HG03432 (cell line): ENCODE results near the gene MKNK1.

Source experiments
- ATAC-seq: cut with Tn5 transposase; IDR thresholded peaks from one replicate; pipeline ENCODE4 v1.9.1; 2021; ENCODE audit warnings: mild to moderate bottlenecking, moderate library complexity; ENCODE audit not compliant: unreplicated experiment

Gene MKNK1

GRCh38 chr1:46599059-46599970 is 4.8 kb downstream of the MKNK1 start:
- ATAC-seq = no peak

- ATAC-seq = no peak
Measured at GRCh38 chr1:46596846-46597245, 7.2 kb downstream of the MKNK1 start.

DNA sequence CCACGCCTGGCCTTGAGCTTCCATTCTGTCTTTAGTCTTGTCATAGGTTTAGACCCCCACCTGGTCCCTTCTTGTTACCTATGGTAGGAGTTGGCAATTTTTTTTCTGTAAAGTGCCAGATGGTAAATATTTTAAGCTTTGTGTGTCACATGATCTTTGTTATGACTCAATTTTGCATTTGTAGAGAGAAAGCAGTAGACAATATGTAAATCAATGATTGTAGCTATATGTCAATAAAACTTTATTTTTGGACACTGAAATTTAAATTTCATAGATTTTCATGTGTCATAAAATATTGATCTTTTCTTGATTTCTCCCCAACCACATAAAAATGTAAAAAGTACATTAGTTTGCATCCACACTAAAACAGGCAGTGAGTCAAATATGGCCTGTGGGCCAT is 8.0 kb downstream of the MKNK1 start:
- no peak for ATAC-seq

GRCh38 chr1:46595127-46595526 is 8.9 kb downstream of the MKNK1 start:
- ATAC-seq = no peak

DNA sequence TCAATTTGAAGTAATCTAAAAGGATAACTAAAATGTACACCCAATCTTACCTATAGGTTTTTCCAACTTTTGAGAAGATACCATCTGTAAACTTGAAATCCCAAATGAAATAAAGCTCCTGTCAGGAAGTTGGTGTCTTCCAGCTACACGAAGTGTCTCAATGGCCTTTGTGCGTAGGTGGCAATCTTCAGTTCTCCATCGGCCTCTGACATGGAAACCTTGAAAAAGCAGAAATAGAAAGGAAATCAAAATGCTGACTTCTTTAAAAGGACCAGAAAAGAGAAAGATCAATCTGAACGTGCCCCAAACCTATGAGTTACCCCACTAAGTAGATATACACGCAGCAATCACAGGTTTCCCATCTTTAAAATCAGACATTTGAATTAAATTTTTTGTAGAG is 10.0 kb downstream of the MKNK1 start:
- no peak for ATAC-seq

DNA sequence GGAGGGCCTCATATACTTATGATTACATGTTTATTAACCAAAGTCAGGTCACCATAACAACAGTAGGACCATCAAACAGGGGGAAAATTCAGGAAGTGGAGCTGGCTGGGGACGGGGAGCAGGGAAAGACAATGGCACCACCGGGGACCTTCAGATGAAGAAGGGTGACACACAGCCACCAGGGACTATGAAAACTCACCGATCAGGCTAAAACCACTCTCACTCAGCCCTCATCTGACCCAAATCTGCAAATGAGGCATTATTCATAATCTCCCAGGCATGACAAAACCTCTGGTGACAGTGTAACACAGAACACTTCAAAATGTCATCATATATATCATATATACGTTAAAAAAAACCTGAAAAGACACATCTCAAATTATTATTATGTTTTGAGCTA is 11.2 kb downstream of the MKNK1 start:
- no peak for ATAC-seq

- ATAC-seq = no peak
Measured at GRCh38 chr1:46589529-46589928, 14.5 kb downstream of the MKNK1 start.

- no peak for ATAC-seq
Measured at GRCh38 chr1:46587069-46587468, 17.0 kb downstream of the MKNK1 start.

- ATAC-seq = no peak
Measured at GRCh38 chr1:46585312-46585938, 18.6 kb downstream of the MKNK1 start.

GRCh38 chr1:46583494-46583893 is 20.6 kb downstream of the MKNK1 start:
- no peak for ATAC-seq

DNA sequence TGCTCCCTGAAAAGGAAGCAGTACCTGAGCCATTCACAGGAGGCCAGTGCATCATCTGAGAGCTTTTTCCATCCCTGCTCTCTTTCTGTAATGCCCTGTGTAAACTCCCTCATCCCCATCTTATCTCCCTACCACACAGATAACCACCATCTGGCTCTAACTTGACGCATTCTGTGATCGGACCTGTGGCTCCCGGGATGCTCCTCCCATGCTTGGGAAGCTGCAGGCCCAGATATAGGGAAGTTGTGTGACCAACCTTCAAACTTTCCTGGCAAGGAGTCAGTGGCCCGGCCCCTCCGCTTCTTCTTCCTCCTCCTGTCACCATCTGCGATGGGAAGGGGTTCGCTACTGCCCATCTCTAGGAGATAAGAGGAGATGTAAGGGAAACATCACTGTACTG is 21.1 kb downstream of the MKNK1 start:
- no peak for ATAC-seq

GRCh38 chr1:46581681-46582455 is 22.2 kb downstream of the MKNK1 start:
- no peak for ATAC-seq

- no peak for ATAC-seq
Measured at GRCh38 chr1:46580140-46580903, 23.7 kb downstream of the MKNK1 start.

DNA sequence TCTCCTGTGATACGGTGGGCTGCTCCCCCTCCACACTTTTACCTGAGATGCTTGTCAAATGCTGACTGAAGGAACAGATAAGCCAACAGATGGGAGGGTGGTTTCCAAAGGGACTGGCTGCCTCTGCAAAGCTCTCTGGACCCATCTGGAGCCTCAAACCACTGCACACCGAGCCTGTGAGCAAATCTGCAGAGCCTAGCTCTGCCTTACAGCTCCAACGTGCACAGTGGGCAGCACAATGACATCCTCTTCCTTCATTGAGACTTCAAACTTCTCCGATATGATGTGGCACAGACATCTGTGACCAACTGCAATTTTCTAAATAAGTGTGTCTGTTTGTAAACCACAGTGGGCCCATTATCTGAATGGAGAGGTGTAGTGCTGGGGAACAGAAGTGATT is 26.4 kb downstream of the MKNK1 start:
- ATAC-seq = no peak

- ATAC-seq = no peak
Measured at GRCh38 chr1:46576596-46576995, 27.5 kb downstream of the MKNK1 start.

- ATAC-seq = no peak
Measured at GRCh38 chr1:46575778-46576177, 28.3 kb downstream of the MKNK1 start.

GRCh38 chr1:46575300-46575699 is 28.8 kb downstream of the MKNK1 start:
- no peak for ATAC-seq

- no peak for ATAC-seq
Measured at GRCh38 chr1:46571691-46572225, 32.3 kb downstream of the MKNK1 start.

DNA sequence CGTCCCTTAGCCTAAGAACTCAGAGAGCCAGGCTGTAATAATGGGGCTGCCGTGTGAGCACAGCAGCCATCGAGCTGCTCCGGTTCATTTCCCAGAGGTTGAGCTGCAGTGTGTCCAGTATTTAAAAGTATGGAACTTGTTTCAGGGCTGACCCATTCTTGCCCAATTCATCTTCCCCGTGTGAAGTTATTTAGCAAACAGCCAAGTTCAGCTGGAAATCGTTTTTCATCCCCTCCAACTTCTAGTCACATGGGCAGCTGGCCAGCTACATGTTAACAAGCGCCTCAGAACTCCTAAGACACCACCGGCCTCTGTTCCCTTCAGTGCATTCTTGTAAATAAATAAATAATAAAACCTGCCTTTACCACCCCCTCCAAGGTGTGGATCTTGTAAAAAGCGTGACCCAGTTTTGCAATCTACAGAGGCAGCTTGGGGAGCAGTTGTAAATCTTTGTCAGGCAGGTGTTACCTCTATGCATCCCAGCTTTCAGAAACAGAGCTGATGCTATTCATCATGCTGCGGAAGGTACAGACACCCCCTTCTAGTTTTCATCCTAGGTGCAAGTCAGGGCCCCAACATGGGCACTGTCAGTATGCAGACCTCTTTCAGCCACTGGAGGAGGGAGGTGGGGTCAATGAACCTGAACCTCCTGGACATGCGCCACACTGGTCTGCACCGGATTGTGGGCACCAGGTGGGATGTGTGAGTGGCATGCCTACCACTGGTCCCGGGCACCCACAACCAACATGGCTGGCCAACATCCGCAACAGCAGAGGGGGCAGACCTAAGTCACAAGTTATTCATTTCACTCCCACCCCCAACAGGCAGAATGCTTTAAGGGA is 34.0 kb downstream of the MKNK1 start:
- no peak for ATAC-seq

GRCh38 chr1:46569116-46569515 is 35.0 kb downstream of the MKNK1 start:
- ATAC-seq = no peak
